K562 (cell line): Measurements from ENCODE around the gene ERVH48-1. TPM values are rescaled to one million over a fixed set of nuclear protein-coding genes. Genes with fewer than 3 reads are reported as not detected.
A peak's percentile ranks its signal among the peaks of the same experiment; 100 is the strongest.
"Not testable (repeated sequence)": the region's sequence is repeated elsewhere in the genome, so short reads cannot be mapped to it uniquely, and the experiment has no call there.

Experiments
- ATAC-seq: fragments of 200-7000 bp; cut with Tn5 transposase; 3 replicates; pipeline ENCODE4 v1.9.1; 2020; ENCODE audit warnings: moderate library complexity
- BruUV-seq: library from RNA; stranded (reverse); fragments of 400-500 nt; replicated peaks from 2 replicates; lab custom pipeline; 2021; lab: Mats Ljungman, UMichigan
- CTCF ChIA-PET: fragments of 300-600 bp; formaldehyde crosslinking; extraction: SDS; loops from one replicate; lab custom pipeline; 2021; ENCODE audit warnings: low intra/inter-chr PET ratio; lab: Yijun Ruan, JAX
- POLR2A ChIA-PET: fragments of 300-600, 350-650 bp; sonication (Branson Sonifier 250); formaldehyde crosslinking; extraction: SDS; loops from one replicate; lab custom pipeline; 2021; ENCODE audit warnings: antibody characterized with exemption, inconsistent platforms; lab: Yijun Ruan, JAX
- DNase-seq, 4 experiments: peaks; one replicate each; pipeline versions ENCODE4 v3.0.0 to v3.0.0-alpha.2; 2011 to 2018; ENCODE audit warnings: low spot score in 3 of 4, mixed read lengths in 3 of 4; ENCODE audit errors: extremely low read depth in 1 of 4
- FAIRE-seq: peaks from 2 replicates; lab custom pipeline; 2011; peaks lifted over from hg19 to GRCh38; lab: Jason Lieb, UNC
- H2AFZ ChIP-seq: 2 replicates; pipeline ENCODE4 v1.6.0; 2011; ENCODE audit warnings: low read depth, low read length, control low read depth, inconsistent platforms
- H3K27ac ChIP-seq: fragments of 200-600 bp; 3 replicates; pipeline ENCODE4 v1.8.0; 2011; ENCODE audit warnings: low read depth, mild to moderate bottlenecking, control low read depth, inconsistent platforms, low read length, moderate library complexity, mixed read lengths; ENCODE audit errors: extremely low read depth
- H3K27me3 ChIP-seq, 2 experiments: fragments of 300-600 bp in 1 of 2; 2 replicates in 1 of 2; 3 replicates in 1 of 2; pipeline versions ENCODE4 v1.6.0 to v1.8.0; 2011; ENCODE audit warnings: inconsistent platforms in 2 of 2, low read length in 2 of 2, mild to moderate bottlenecking in 1 of 2, mixed read lengths in 1 of 2, moderate library complexity in 1 of 2; ENCODE audit not compliant: control insufficient read depth in 2 of 2, insufficient read depth in 2 of 2
- H3K36me3 ChIP-seq: fragments of 300-600 bp; 3 replicates; pipeline ENCODE4 v1.8.0; 2011; ENCODE audit warnings: mild to moderate bottlenecking, low read length, inconsistent platforms; ENCODE audit not compliant: control insufficient read depth, insufficient read depth
- H3K4me1 ChIP-seq, 2 experiments: fragments of 200-600 bp in 1 of 2; replicated peaks in 1 of 2; 2 replicates in 1 of 2; 3 replicates in 1 of 2; pipeline versions ENCODE4 v1.5.1 to v1.8.0; 2011; ENCODE audit warnings: inconsistent platforms in 2 of 2, low read length in 2 of 2, mild to moderate bottlenecking in 1 of 2, mixed read lengths in 1 of 2, moderate library complexity in 1 of 2; ENCODE audit not compliant: control insufficient read depth in 2 of 2, insufficient read depth in 2 of 2
- H3K4me2 ChIP-seq: 2 replicates; pipeline ENCODE4 v1.6.1; 2011; ENCODE audit warnings: low read length, control low read depth, inconsistent platforms, mixed read lengths; ENCODE audit not compliant: insufficient read depth
- H3K4me3 ChIP-seq: fragments of 200-600 bp; sonication (generic), shearing (Covaris generic); 2 replicates; pipeline ENCODE4 v1.5.1; 2016; ENCODE audit warnings: control low read depth, inconsistent platforms
- H3K79me2 ChIP-seq: fragments of 200-600 bp; 3 replicates; pipeline ENCODE4 v1.8.0; 2011; ENCODE audit warnings: low read length, inconsistent platforms; ENCODE audit not compliant: control insufficient read depth, insufficient read depth
- H3K9ac ChIP-seq, 2 experiments: 2 replicates each; pipeline versions ENCODE4 v1.6.0 to v1.6.1; 2011; ENCODE audit warnings: low read depth in 2 of 2, low read length in 2 of 2, control low read depth in 1 of 2, inconsistent platforms in 1 of 2, mild to moderate bottlenecking in 1 of 2, mixed read lengths in 1 of 2; ENCODE audit not compliant: insufficient read depth in 1 of 2
- H3K9me1 ChIP-seq: one replicate; pipeline ENCODE4 v1.6.0; 2011; ENCODE audit warnings: inconsistent platforms, mild to moderate bottlenecking, low read length, moderate library complexity; ENCODE audit not compliant: control insufficient read depth, insufficient read depth
- H3K9me3 ChIP-seq: replicated peaks from 2 replicates; pipeline ENCODE4 v1.5.1; 2011; ENCODE audit warnings: low read depth, low read length, inconsistent platforms; ENCODE audit not compliant: control insufficient read depth, insufficient read depth
- H4K20me1 ChIP-seq: replicated peaks from 2 replicates; pipeline ENCODE4 v1.6.1; 2011; ENCODE audit warnings: low read length, inconsistent platforms, mixed read lengths; ENCODE audit not compliant: control insufficient read depth, insufficient read depth
- ATF3 ChIP-seq, 2 experiments: fragments of 450-650 bp in 1 of 2; sonication (generic) in 1 of 2; formaldehyde crosslinking in 1 of 2; IDR thresholded peaks in 1 of 2; conservative IDR thresholded peaks in 1 of 2; 2 replicates each; pipeline versions ENCODE4 v1.6.1 to v1.8.1; 2016 to 2023; ENCODE audit warnings: mild to moderate bottlenecking in 2 of 2, moderate library complexity in 2 of 2, inconsistent platforms in 1 of 2, missing genetic modification reagents in 1 of 2
- DACH1 ChIP-seq: fragments of 450-650 bp; IDR thresholded peaks from 2 replicates; pipeline ENCODE4 v1.6.1; 2018; ENCODE audit not compliant: partially characterized antibody
- HDAC1 ChIP-seq, 2 experiments: fragments of 450-650 bp; IDR thresholded peaks; 2 replicates each; pipeline ENCODE4 v1.6.1; 2016 to 2017; ENCODE audit warnings: inconsistent platforms in 1 of 2, mild to moderate bottlenecking in 1 of 2, moderate library complexity in 1 of 2
- HDAC2 ChIP-seq: fragments of 450-650 bp; IDR thresholded peaks from 2 replicates; pipeline ENCODE4 v1.6.1; 2016; ENCODE audit warnings: mild to moderate bottlenecking
- KDM1A ChIP-seq, 2 experiments: fragments of 450-650 bp; IDR thresholded peaks; 2 replicates each; pipeline ENCODE4 v1.6.1; 2016; ENCODE audit warnings: mild to moderate bottlenecking in 2 of 2
- MNT ChIP-seq, 2 experiments: fragments of 450-650 bp; conservative IDR thresholded peaks; 2 replicates each; pipeline ENCODE4 v1.6.1; 2017; ENCODE audit warnings: mild to moderate bottlenecking in 2 of 2, moderate library complexity in 2 of 2
- TFAP4 ChIP-seq: sonication (generic); formaldehyde crosslinking; IDR thresholded peaks from 2 replicates; pipeline ENCODE4 v1.8.0; 2022; ENCODE audit warnings: missing genetic modification reagents, mild to moderate bottlenecking, moderate library complexity, borderline replicate concordance
- WGBS: fragments of 100-300 bp; shearing (Covaris generic); methylation state at CpG from one replicate; pipeline ENCODE4 v1.1.6; 2016; ENCODE audit warnings: low coverage, mixed read lengths; ENCODE audit not compliant: insufficient coverage; ENCODE audit errors: missing lambda C conversion rate; 5-methylcytosine and 5-hydroxymethylcytosine counted together
- in situ Hi-C: fragments of 300-500 bp; cut with MboI; formaldehyde crosslinking; loops from 4 replicates; pipeline ENCODE4 v1.15.0; 2018; ENCODE audit warnings: inconsistent platforms, mixed read lengths
- intact Hi-C: fragments of 100-400 bp; cut with micrococcal nuclease; formaldehyde crosslinking; loops from 2 replicates; pipeline ENCODE4 v1.14.2; 2022
- polyA plus RNA-seq, 8 experiments: library from polyadenylated mRNA; depleted of rRNA in 4 of 8; stranded (reverse) in 5 of 8; unstranded in 3 of 8; fragments of >200 nt; fragmentation: Nextera tagmentation in 2 of 8; fragmentation: Illumina TruSeq in 1 of 8; extraction: Ambion mirVana in 2 of 8; extraction: Trizol in 1 of 8; gene quantifications; 2 replicates each; pipeline versions ENCODE4 v1.2.1 to v1.2.3, GENCODE V29; 2011 to 2014; ENCODE audit warnings: inconsistent platforms in 1 of 8, missing spikeins in 1 of 8
- total RNA-seq, 7 experiments: library from RNA; depleted of rRNA in 6 of 7; stranded (reverse); fragments of >200 nt in 6 of 7; fragmentation: Illumina TruSeq in 2 of 7; extraction: Trizol in 2 of 7; gene quantifications; 2 replicates each; pipeline versions ENCODE4 v1.2.1 to v1.2.3, GENCODE V29; 2011 to 2021; ENCODE audit warnings: low replicate concordance in 1 of 7

ERVH48-1 gene
- total and polyA plus RNA-seq, 9 of the 15 experiments (the other 6 are each of a cell fraction or from before 2014, with no cell fraction given): 0.08 to 0.49 (median 0.16) TPM; not detected in 3

GRCh38 chr21:42932378-42933136 lies 7.1 kb upstream of the ERVH48-1 start:
- H3K36me3 ChIP-seq; H3K27ac ChIP-seq; H4K20me1 ChIP-seq; H3K9me3 ChIP-seq; intact Hi-C loops; H3K9me1 ChIP-seq; in situ Hi-C loops; H3K79me2 ChIP-seq; DNase-seq; ATAC-seq; H3K27me3 ChIP-seq; H3K4me2 ChIP-seq; CTCF ChIA-PET; POLR2A ChIA-PET; H2AFZ ChIP-seq; FAIRE-seq; BruUV-seq; H3K4me3 ChIP-seq; TF ChIP-seq ATF3 (CRISPR knock-in tag; conservative IDR thresholded peaks at IDR 0.05): not testable (repeated sequence)
- peaks cover 22 to 29% of the 10 kb centered on the region in 2 experiments; a peak in 4 of 5 replicates for H3K4me1 ChIP-seq
- TF ChIP-seq ATF3 (IDR thresholded peaks at IDR 0.05): 0 out of 2 replicates have a peak, but pooled peaks have one; percentile 12
- peak; percentile 65 for TF ChIP-seq DACH1
- peak; percentile 100 for TF ChIP-seq KDM1A (IDR thresholded peaks at IDR 0.05)
- peak; percentile 18 to 98; a peak in 2 of 4 replicates for TF ChIP-seq HDAC1 (IDR thresholded peaks at IDR 0.05)
- TF ChIP-seq TFAP4 (CRISPR knock-in tag): peak; percentile 64; the same call in 1 of the 2 replicates
- peak; percentile 95 for TF ChIP-seq HDAC2
- peak in 1 of 2 experiments; percentile 68; a peak in 2 of 4 replicates for TF ChIP-seq MNT (conservative IDR thresholded peaks at IDR 0.05)
- H3K9ac ChIP-seq: peak overlapping the region in 1 of 2 experiments; percentile 46; a peak in 1 of 4 replicates
- WGBS: 66% methylated on average over 16 of the region's 16 CpGs
